HG03139 (cell line): ENCODE data around the gene CHD9NB.
"Not testable (repeated sequence)": the region's sequence is repeated elsewhere in the genome, so short reads cannot be mapped to it uniquely, and the experiment has no call there.

ENCODE experiments used
- ATAC-seq: cut with Tn5 transposase; IDR thresholded peaks from one replicate; pipeline ENCODE4 v1.9.1; 2021; ENCODE audit not compliant: unreplicated experiment

CHD9NB gene

GRCh38 chr16:53058441-53058840 is 5.7 kb upstream of the CHD9NB start:
- ATAC-seq, result no peak

- no peak for ATAC-seq
Observed at GRCh38 chr16:53057658-53058057, 5.0 kb upstream of the CHD9NB start.

GRCh38 chr16:53056392-53056881 is 3.7 kb upstream of the CHD9NB start:
- ATAC-seq, result no peak

GRCh38 chr16:53055541-53056391 is 3.1 kb upstream of the CHD9NB start:
- ATAC-seq, result no peak

GRCh38 chr16:53054670-53055485 is 2.2 kb upstream of the CHD9NB start, which contains the start of gene CHD9:
Gene CHD9, plus strand, starts transcription at chr16:53054991. Its CDS starts 101,099 bp downstream, at chr16:53156090.
- peak; percentile 69 for ATAC-seq

- peak; percentile 23 for ATAC-seq
Observed at GRCh38 chr16:53053967-53054669, 1.4 kb upstream of the CHD9NB start.

GRCh38 chr16:53051255-53051654 is 1.4 kb downstream of the CHD9NB start:
- ATAC-seq, result not testable (repeated sequence)

- ATAC-seq, result no peak
Observed at GRCh38 chr16:53048139-53048915, 4.4 kb downstream of the CHD9NB start.

- not testable (repeated sequence) for ATAC-seq
Observed at GRCh38 chr16:53047515-53047914, 5.2 kb downstream of the CHD9NB start.

- no peak for ATAC-seq
Observed at GRCh38 chr16:53045341-53046220, 7.1 kb downstream of the CHD9NB start.

- no peak for ATAC-seq
Observed at GRCh38 chr16:53043986-53044601, 8.6 kb downstream of the CHD9NB start.

- ATAC-seq, result no peak
Observed at GRCh38 chr16:53043428-53043831, 9.3 kb downstream of the CHD9NB start.

GRCh38 chr16:53042235-53042701 is 10.4 kb downstream of the CHD9NB start:
- no peak for ATAC-seq

- ATAC-seq, result no peak
Observed at GRCh38 chr16:53041320-53042051, 11.2 kb downstream of the CHD9NB start.

GRCh38 chr16:53040788-53041187 is 11.9 kb downstream of the CHD9NB start:
- ATAC-seq, result no peak

GRCh38 chr16:53036711-53037110 is 16.0 kb downstream of the CHD9NB start:
- ATAC-seq, result not testable (repeated sequence)

- ATAC-seq, result no peak
Observed at GRCh38 chr16:53036066-53036465, 16.6 kb downstream of the CHD9NB start.
